MCF 10A (cell line): ENCODE data around the gene PEX7. TPM values are rescaled to one million over a fixed set of nuclear protein-coding genes. Genes with fewer than 3 reads are reported as not detected.
"Not testable (repeated sequence)": the region's sequence is repeated elsewhere in the genome, so short reads cannot be mapped to it uniquely, and the experiment has no call there.

Experiments used
- BruUV-seq: library from RNA; stranded (reverse); fragments of 400-500 nt; replicated peaks from 2 replicates; lab custom pipeline; 2021; lab: Mats Ljungman, UMichigan
- CTCF ChIA-PET: fragments of 300-600 bp; sonication (Branson Sonifier 250); formaldehyde crosslinking; extraction: SDS; loops from one replicate; lab custom pipeline; 2021; ENCODE audit warnings: antibody characterized with exemption, inconsistent platforms; lab: Yijun Ruan, JAX
- POLR2A ChIA-PET: fragments of 300-600, 350-650 bp; sonication (Branson Sonifier 250); formaldehyde crosslinking; extraction: SDS; loops from one replicate; lab custom pipeline; 2020; ENCODE audit warnings: antibody characterized with exemption, inconsistent platforms; lab: Yijun Ruan, JAX
- DNase-seq: peaks from one replicate; pipeline ENCODE4 v3.0.0-alpha.2; 2018; ENCODE audit not compliant: unreplicated experiment
- H3K27ac Mint-ChIP-seq: one replicate; pipeline ENCODE4 v1.8.0; 2022; ENCODE audit warnings: mild to moderate bottlenecking, low read depth, mixed read lengths; ENCODE audit not compliant: unreplicated experiment
- H3K27me3 Mint-ChIP-seq: one replicate; pipeline ENCODE4 v1.8.0; 2022; ENCODE audit warnings: mixed read lengths; ENCODE audit not compliant: insufficient read depth, unreplicated experiment
- H3K36me3 Mint-ChIP-seq: one replicate; pipeline ENCODE4 v1.8.0; 2022; ENCODE audit warnings: mild to moderate bottlenecking, moderate library complexity, mixed read lengths; ENCODE audit not compliant: insufficient read depth, unreplicated experiment
- H3K4me1 Mint-ChIP-seq: one replicate; pipeline ENCODE4 v1.8.0; 2022; ENCODE audit warnings: mixed read lengths; ENCODE audit not compliant: insufficient read depth, unreplicated experiment
- H3K4me3 Mint-ChIP-seq: one replicate; pipeline ENCODE4 v1.8.0; 2022; ENCODE audit warnings: mild to moderate bottlenecking, moderate library complexity, mixed read lengths; ENCODE audit not compliant: unreplicated experiment
- H3K9me3 Mint-ChIP-seq: one replicate; pipeline ENCODE4 v1.8.0; 2022; ENCODE audit warnings: mixed read lengths; ENCODE audit not compliant: unreplicated experiment
- intact Hi-C: fragments of 100-400 bp; cut with micrococcal nuclease; formaldehyde crosslinking; loops from 2 replicates; pipeline ENCODE4 v1.14.1; 2022
- total RNA-seq: library from RNA; stranded (reverse); gene quantifications from 2 replicates; pipeline ENCODE4 v1.2.3, GENCODE V29; 2022
- TF ChIP-seq, protein P1 (sequence below): fragments of 200-600 bp; IDR thresholded peaks from one replicate; pipeline ENCODE4 v1.8.0; 2022; ENCODE audit warnings: antibody characterized with exemption, mild to moderate bottlenecking; ENCODE audit not compliant: unreplicated experiment

Gene PEX7
- total RNA-seq, 1 experiment from 2014 or later = 6.0 TPM

DNA sequence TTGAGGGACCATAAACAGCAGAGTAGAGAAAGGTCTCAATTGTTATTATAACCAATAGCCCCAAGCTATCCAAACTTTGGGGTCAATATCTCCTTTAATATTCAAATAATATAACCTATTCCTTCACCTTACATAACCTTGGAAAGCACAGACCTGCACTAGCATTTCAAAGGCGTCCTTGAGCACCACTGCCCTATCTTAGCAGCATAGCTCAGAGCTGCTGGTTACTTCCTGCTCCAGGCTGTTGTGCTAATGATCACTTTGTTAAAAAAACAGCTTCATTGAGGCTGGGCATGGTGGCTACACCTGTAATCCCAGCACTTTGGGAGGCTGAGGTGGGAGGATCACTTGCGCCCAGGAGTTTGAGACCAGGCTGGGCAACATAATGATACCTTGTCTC, 110.2 kb downstream of the PEX7 start:
- Mint-ChIP-seq H3K4me3 (no peak overlapping the region), H3K27me3 (no peaks in the 10 kb centered on the region), H3K36me3 (no peaks in the 10 kb centered on the region), H3K4me1 (no peaks in the 10 kb centered on the region), H3K9me3 (no peaks in the 10 kb centered on the region), H3K27ac (no peak overlapping the region)
- ChIA-PET CTCF (interaction anchor here (0.7 kb wide), 1 partner anchor 36 kb away, joined by 3 read pairs; no protein-coding TSS in a partner anchor), POLR2A (interaction anchor here (1.1 kb wide), 1 partner anchor 23 kb away, joined by 4 read pairs; no protein-coding TSS in a partner anchor)
- TF ChIP-seq, protein P1, sequence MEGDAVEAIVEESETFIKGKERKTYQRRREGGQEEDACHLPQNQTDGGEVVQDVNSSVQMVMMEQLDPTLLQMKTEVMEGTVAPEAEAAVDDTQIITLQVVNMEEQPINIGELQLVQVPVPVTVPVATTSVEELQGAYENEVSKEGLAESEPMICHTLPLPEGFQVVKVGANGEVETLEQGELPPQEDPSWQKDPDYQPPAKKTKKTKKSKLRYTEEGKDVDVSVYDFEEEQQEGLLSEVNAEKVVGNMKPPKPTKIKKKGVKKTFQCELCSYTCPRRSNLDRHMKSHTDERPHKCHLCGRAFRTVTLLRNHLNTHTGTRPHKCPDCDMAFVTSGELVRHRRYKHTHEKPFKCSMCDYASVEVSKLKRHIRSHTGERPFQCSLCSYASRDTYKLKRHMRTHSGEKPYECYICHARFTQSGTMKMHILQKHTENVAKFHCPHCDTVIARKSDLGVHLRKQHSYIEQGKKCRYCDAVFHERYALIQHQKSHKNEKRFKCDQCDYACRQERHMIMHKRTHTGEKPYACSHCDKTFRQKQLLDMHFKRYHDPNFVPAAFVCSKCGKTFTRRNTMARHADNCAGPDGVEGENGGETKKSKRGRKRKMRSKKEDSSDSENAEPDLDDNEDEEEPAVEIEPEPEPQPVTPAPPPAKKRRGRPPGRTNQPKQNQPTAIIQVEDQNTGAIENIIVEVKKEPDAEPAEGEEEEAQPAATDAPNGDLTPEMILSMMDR = no peak
- intact Hi-C loops = no loop called here
- BruUV-seq = no TSS peak
- DNase-seq = no peak

GRCh38 chr6:136945072-136945471, 122.7 kb downstream of the PEX7 start:
- BruUV-seq = no TSS peak
- ChIA-PET CTCF (interaction anchor here (0.5 to 0.6 kb wide), 2 partner anchors 10 to 11 kb away, joined by 3 to 5 read pairs; no protein-coding TSS in a partner anchor), POLR2A (no interaction called here)
- no peaks in the 10 kb centered on the region for H3K4me1 Mint-ChIP-seq
- H3K9me3 Mint-ChIP-seq = peaks cover 6% of the 10 kb centered on the region
- no peak for DNase-seq
- intact Hi-C loops = loop anchor here (5.0 kb wide), 1 partner anchor 103 kb away; no protein-coding TSS in a partner anchor
- no peak overlapping the region for H3K4me3 Mint-ChIP-seq
- no peak overlapping the region for H3K27ac Mint-ChIP-seq
- TF ChIP-seq, protein P1 = no peak
- H3K27me3 Mint-ChIP-seq = no peaks in the 10 kb centered on the region
- no peaks in the 10 kb centered on the region for H3K36me3 Mint-ChIP-seq

DNA sequence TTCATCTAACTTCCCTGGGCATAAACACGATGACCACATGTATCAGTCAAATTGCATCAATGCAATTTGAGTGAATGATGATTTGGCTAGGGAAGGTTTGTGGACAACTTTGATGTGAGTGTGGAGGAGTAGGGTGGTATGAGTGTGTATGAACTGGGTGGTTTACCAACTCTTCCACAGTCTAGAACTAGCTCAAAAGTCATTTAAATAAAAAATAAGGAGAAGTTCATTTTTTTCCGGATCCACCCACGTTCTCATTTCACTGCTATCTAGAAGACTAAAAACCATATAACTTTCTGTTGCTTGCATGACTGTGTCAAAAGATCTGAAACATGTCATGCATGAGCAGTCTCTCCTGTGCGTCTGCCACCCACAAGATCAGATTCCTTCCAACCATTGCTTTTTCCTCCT, 123.3 kb downstream of the PEX7 start:
- intact Hi-C loops = loop anchor here (5.0 kb wide), 1 partner anchor 103 kb away; no protein-coding TSS in a partner anchor
- TF ChIP-seq, protein P1 = no peak
- Mint-ChIP-seq H3K4me1 (no peaks in the 10 kb centered on the region), H3K27me3 (no peaks in the 10 kb centered on the region), H3K9me3 (peaks cover 6% of the 10 kb centered on the region), H3K36me3 (no peaks in the 10 kb centered on the region), H3K27ac (no peak overlapping the region), H3K4me3 (no peak overlapping the region)
- no peak for DNase-seq
- ChIA-PET POLR2A (no interaction called here), CTCF (interaction anchor here (0.6 kb wide), 1 partner anchor 11 kb away, joined by 3 read pairs; no protein-coding TSS in a partner anchor)
- BruUV-seq = no TSS peak

DNA sequence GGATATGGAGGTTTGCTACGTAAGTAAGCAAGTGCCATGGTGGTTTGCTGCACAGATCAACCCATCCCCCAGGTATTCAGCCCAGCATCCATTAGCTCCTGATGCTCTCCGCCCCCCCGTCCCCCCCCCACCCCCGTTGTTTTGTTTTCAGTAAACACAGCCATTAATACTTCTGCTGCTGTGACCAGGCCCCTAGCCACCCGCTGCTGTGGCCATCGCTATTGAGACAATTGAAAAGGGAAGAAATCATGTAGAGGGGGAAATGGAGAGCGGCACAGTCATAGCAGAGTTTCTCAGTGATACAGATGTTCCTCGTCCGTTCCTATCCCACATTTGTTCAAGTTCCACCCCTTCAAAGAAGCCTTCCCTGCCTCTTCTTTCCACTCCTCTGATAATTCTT, 124.6 kb downstream of the PEX7 start:
- POLR2A ChIA-PET = no interaction called here
- no TSS peak for BruUV-seq

GRCh38 chr6:136949957-136950356, 127.6 kb downstream of the PEX7 start:
- H3K4me3 Mint-ChIP-seq, DNase-seq, BruUV-seq, H3K9me3 Mint-ChIP-seq, H3K4me1 Mint-ChIP-seq, H3K27ac Mint-ChIP-seq, H3K27me3 Mint-ChIP-seq, H3K36me3 Mint-ChIP-seq, POLR2A ChIA-PET: not testable (repeated sequence)
- intact Hi-C loops = loop anchor here (5.0 kb wide), 1 partner anchor 108 kb away; no protein-coding TSS in a partner anchor
- CTCF ChIA-PET = interaction anchor here (0.6 kb wide), 1 partner anchor 366 kb away, joined by 3 read pairs; no protein-coding TSS in a partner anchor

More for the DNA sequence above, 124.6 kb downstream of the PEX7 start:
- no peak for DNase-seq
- no peak overlapping the region for H3K4me3 Mint-ChIP-seq
- intact Hi-C loops = loop anchor here (5.0 kb wide), 1 partner anchor 105 kb away; no protein-coding TSS in a partner anchor
- no peaks in the 10 kb centered on the region for H3K27me3 Mint-ChIP-seq
- H3K36me3 Mint-ChIP-seq = no peaks in the 10 kb centered on the region
- TF ChIP-seq, protein P1 = no peak
- H3K27ac Mint-ChIP-seq = no peak overlapping the region
- CTCF ChIA-PET = no interaction called here
- no peaks in the 10 kb centered on the region for H3K4me1 Mint-ChIP-seq
- H3K9me3 Mint-ChIP-seq = no peaks in the 10 kb centered on the region
